HepG2 (cell line): ENCODE measurements around the gene AFAP1. TPM values are rescaled to one million over a fixed set of nuclear protein-coding genes. Genes with fewer than 3 reads are reported as not detected.
A peak's percentile ranks its signal among the peaks of the same experiment; 100 is the strongest.

Experiments used
- ARHGAP35 ChIP-seq: sonication (generic); formaldehyde crosslinking; IDR thresholded peaks from 2 replicates; pipeline ENCODE4 v1.9.0; 2022; ENCODE audit warnings: mild to moderate bottlenecking, inconsistent platforms, moderate library complexity, missing genetic modification reagents, borderline replicate concordance
- DR1 ChIP-seq: sonication (generic); formaldehyde crosslinking; IDR thresholded peaks from 2 replicates; pipeline ENCODE4 v1.8.0; 2021; ENCODE audit warnings: mild to moderate bottlenecking, missing genetic modification reagents, inconsistent platforms
- FOXC1 ChIP-seq: sonication (generic); formaldehyde crosslinking; IDR thresholded peaks from 2 replicates; pipeline ENCODE4 v1.8.0; 2022; ENCODE audit warnings: mild to moderate bottlenecking, missing genetic modification reagents, borderline replicate concordance
- GATAD2A ChIP-seq: IDR thresholded peaks from 2 replicates; pipeline ENCODE4 v1.6.1; 2016
- HDAC1 ChIP-seq: sonication (generic); formaldehyde crosslinking; IDR thresholded peaks from 2 replicates; pipeline ENCODE4 v1.5.1; 2020; ENCODE audit warnings: mild to moderate bottlenecking, missing genetic modification reagents
- HES4 ChIP-seq: sonication (generic); formaldehyde crosslinking; IDR thresholded peaks from 2 replicates; pipeline ENCODE4 v1.9.0; 2021; ENCODE audit warnings: mild to moderate bottlenecking, missing genetic modification reagents, borderline replicate concordance
- HNRNPK ChIP-seq: fragments of 200-400 bp; formaldehyde crosslinking; IDR thresholded peaks from 2 replicates; pipeline ENCODE4 v1.6.1; 2018; ENCODE audit warnings: low read length, low read depth, moderate library complexity, mild to moderate bottlenecking; ENCODE audit not compliant: poor library complexity, severe bottlenecking
- HNRNPL ChIP-seq: fragments of 200-400 bp; formaldehyde crosslinking; IDR thresholded peaks from 2 replicates; pipeline ENCODE4 v1.6.1; 2017; ENCODE audit warnings: mild to moderate bottlenecking, low read depth, low read length
- JUNB ChIP-seq: sonication (generic); formaldehyde crosslinking; IDR thresholded peaks from 2 replicates; pipeline ENCODE4 v1.8.0; 2022; ENCODE audit warnings: missing genetic modification reagents, mild to moderate bottlenecking, borderline replicate concordance
- KDM2A ChIP-seq: sonication (generic); formaldehyde crosslinking; IDR thresholded peaks from 2 replicates; pipeline ENCODE4 v1.4.0; 2020; ENCODE audit warnings: low read depth, missing genetic modification reagents, borderline replicate concordance
- KDM5B ChIP-seq: sonication (generic); formaldehyde crosslinking; IDR thresholded peaks from 2 replicates; pipeline ENCODE4 v1.4.0; 2020; ENCODE audit warnings: missing genetic modification reagents, mild to moderate bottlenecking, borderline replicate concordance
- MAZ ChIP-seq, 2 experiments: sonication (generic) in 1 of 2; formaldehyde crosslinking in 1 of 2; IDR thresholded peaks; 2 replicates each; pipeline versions ENCODE4 v1.5.0 to v1.6.1; 2012 to 2020; ENCODE audit warnings: low read depth in 2 of 2, mild to moderate bottlenecking in 2 of 2, borderline replicate concordance in 1 of 2, improper control_type of control experiment in 1 of 2, low read length in 1 of 2, missing genetic modification reagents in 1 of 2, moderate library complexity in 1 of 2
- MYC ChIP-seq: sonication (generic); formaldehyde crosslinking; IDR thresholded peaks from 2 replicates; pipeline ENCODE4 v1.9.0; 2021; ENCODE audit warnings: missing genetic modification reagents, borderline replicate concordance
- NFE2L2 ChIP-seq: fragments of 150-350 bp; IDR thresholded peaks from 2 replicates; pipeline ENCODE4 v1.6.1; 2014; ENCODE audit warnings: low read length
- NFKB2 ChIP-seq: sonication (generic); formaldehyde crosslinking; IDR thresholded peaks from 2 replicates; pipeline ENCODE4 v1.4.0; 2020; ENCODE audit warnings: missing genetic modification reagents, borderline replicate concordance
- NR1H2 ChIP-seq: sonication (generic); formaldehyde crosslinking; IDR thresholded peaks from 2 replicates; pipeline ENCODE4 v1.8.1; 2022; ENCODE audit warnings: low read depth, missing genetic modification reagents, borderline replicate concordance
- PATZ1 ChIP-seq: sonication (generic); formaldehyde crosslinking; IDR thresholded peaks from 2 replicates; pipeline ENCODE4 v1.4.0; 2020; ENCODE audit warnings: missing genetic modification reagents
- PITX1 ChIP-seq: sonication (generic); formaldehyde crosslinking; IDR thresholded peaks from 2 replicates; pipeline ENCODE4 v1.5.1; 2020; ENCODE audit warnings: mild to moderate bottlenecking, missing genetic modification reagents
- SRF ChIP-seq: IDR thresholded peaks from 2 replicates; pipeline ENCODE4 v1.6.1; 2011; ENCODE audit warnings: mild to moderate bottlenecking, low read depth, low read length, moderate library complexity
- TARDBP ChIP-seq: sonication (generic); formaldehyde crosslinking; IDR thresholded peaks from 2 replicates; pipeline ENCODE4 v1.8.0; 2022; ENCODE audit warnings: mild to moderate bottlenecking, missing genetic modification reagents
- ZNF224 ChIP-seq: sonication (generic); formaldehyde crosslinking; IDR thresholded peaks from 2 replicates; pipeline ENCODE4 v1.5.0; 2020; ENCODE audit warnings: mild to moderate bottlenecking, missing genetic modification reagents
- ZNF563 ChIP-seq: sonication (generic); formaldehyde crosslinking; IDR thresholded peaks from 2 replicates; pipeline ENCODE4 v1.8.0; 2022; ENCODE audit warnings: mild to moderate bottlenecking, moderate library complexity, missing genetic modification reagents
- ZNF574 ChIP-seq: sonication (generic); formaldehyde crosslinking; IDR thresholded peaks from 2 replicates; pipeline ENCODE4 v1.4.0; 2020; ENCODE audit warnings: missing genetic modification reagents
- ZNF7 ChIP-seq: IDR thresholded peaks from 2 replicates; pipeline ENCODE4 v1.6.1; 2016; ENCODE audit warnings: missing biosample characterization, missing genetic modification reagents
- ZSCAN30 ChIP-seq: sonication (generic); formaldehyde crosslinking; IDR thresholded peaks from 2 replicates; pipeline ENCODE4 v1.5.0; 2020; ENCODE audit warnings: mild to moderate bottlenecking, missing genetic modification reagents
- polyA plus RNA-seq, 8 experiments: library from polyadenylated mRNA; depleted of rRNA in 3 of 8; stranded (reverse) in 7 of 8; unstranded in 1 of 8; fragments of >200 nt; fragmentation: Illumina TruSeq in 4 of 8; extraction: Trizol in 4 of 8; gene quantifications; 2 replicates each; pipeline versions ENCODE4 v1.2.1 to v1.2.3, GENCODE V29; 2011 to 2016; ENCODE audit warnings: low read depth in 4 of 8, missing spikeins in 1 of 8, mixed read lengths in 1 of 8; ENCODE audit not compliant: insufficient read depth in 1 of 8
- total RNA-seq, 5 experiments: library from RNA; depleted of rRNA; stranded (reverse); fragments of >200 nt; fragmentation: Illumina TruSeq; extraction: Trizol; gene quantifications; 2 replicates each; pipeline ENCODE4 v1.2.3, GENCODE V29; 2016; ENCODE audit warnings: low read depth in 1 of 5
- TF ChIP-seq, protein P1 (sequence below): sonication (generic); formaldehyde crosslinking; IDR thresholded peaks from 2 replicates; pipeline ENCODE4 v1.4.0; 2020; ENCODE audit warnings: missing genetic modification reagents

AFAP1 gene
- total and polyA plus RNA-seq, 2 of the 13 experiments (the other 11 are each of a cell fraction or from before 2014, with no cell fraction given): 2.5 TPM

GRCh38 chr4:7939377-7940108, at the start of gene AFAP1 (continued):
- no peak for TF ChIP-seq FOXC1 (CRISPR knock-in tag)
- no peak for TF ChIP-seq MAZ (IDR thresholded peaks at IDR 0.05; ENCODE audit: borderline replicate concordance, low read depth, low read length)
- TF ChIP-seq MAZ (CRISPR knock-in tag; IDR thresholded peaks at IDR 0.05; ENCODE audit: low read depth): peak; percentile 5; the same call in 1 of the 2 replicates
- TF ChIP-seq HES4: no peak
- TF ChIP-seq GATAD2A (CRISPR knock-in tag): no peak
- TF ChIP-seq ZNF224 (CRISPR knock-in tag): no peak
- no peak for TF ChIP-seq NR1H2
- peak; percentile 15 for TF ChIP-seq HNRNPK
- TF ChIP-seq TARDBP (CRISPR knock-in tag): no peak
- no peak for TF ChIP-seq NFE2L2
- no peak for TF ChIP-seq HNRNPL
- TF ChIP-seq ZNF563 (CRISPR knock-in tag): peak; percentile 66
- TF ChIP-seq, protein P1, sequence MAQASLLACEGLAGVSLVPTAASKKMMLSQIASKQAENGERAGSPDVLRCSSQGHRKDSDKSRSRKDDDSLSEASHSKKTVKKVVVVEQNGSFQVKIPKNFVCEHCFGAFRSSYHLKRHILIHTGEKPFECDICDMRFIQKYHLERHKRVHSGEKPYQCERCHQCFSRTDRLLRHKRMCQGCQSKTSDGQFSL: no peak
- TF ChIP-seq ZNF574: 0 out of 2 replicates have a peak, but pooled peaks have one; percentile 10
- TF ChIP-seq NFKB2: 0 out of 2 replicates have a peak, but pooled peaks have one; percentile 55
- TF ChIP-seq KDM5B (CRISPR knock-in tag): no peak
- no peak for TF ChIP-seq SRF
- peak; percentile 60 for TF ChIP-seq HDAC1 (CRISPR knock-in tag)
- no peak for TF ChIP-seq DR1 (CRISPR knock-in tag)
- no peak for TF ChIP-seq PITX1
- peak; percentile 2; the same call in 1 of the 2 replicates for TF ChIP-seq KDM2A (CRISPR knock-in tag)
- no peak for TF ChIP-seq MYC (CRISPR knock-in tag)
- TF ChIP-seq JUNB (CRISPR knock-in tag): no peak
- TF ChIP-seq ARHGAP35 (CRISPR knock-in tag): no peak
- TF ChIP-seq ZNF7 (CRISPR knock-in tag): no peak
- no peak for TF ChIP-seq ZSCAN30 (CRISPR knock-in tag)
- TF ChIP-seq PATZ1 (CRISPR knock-in tag): no peak; the same call in 1 of the 2 replicates
